Heart left ventricle (tissue), 13 donors: Measurements from ENCODE around the gene KRT36.

Experiments
- POLR2A ChIP-seq, 2 donors: fragments of 450-650 bp; IDR thresholded peaks; one replicate each; pipeline ENCODE4 v1.6.1; 2017; ENCODE audit warnings: antibody characterized with exemption in 2 of 2, mild to moderate bottlenecking in 2 of 2, moderate library complexity in 2 of 2
- TF ChIP-seq, protein P1 (sequence below), 12 donors: fragments of 200-600 bp; sonication (generic) in 4 of 12; IDR thresholded peaks; one replicate each; pipeline versions ENCODE4 v1.5.0 to v1.8.0; 2018 to 2022; ENCODE audit warnings: antibody characterized with exemption in 12 of 12, mild to moderate bottlenecking in 5 of 12
- donor health status: ischemic (EF 13 %, LVEDD 7.1; RV severe dilation, severe dysfunction).
- donor health status: DM: no; HTN: yes; CAD: no.
- donor health status: DM: no; HTN: no; CAD: no.
- donor health status: ischemic (EF 25% LVEDD 6.9; RV normal size, moderate dysfunction).
- donor health status: ischemic (EF 25% LVEDD 5.7; RV mildly dilated, moderate dysfunction).
- donor health status: ischemic (EF 35%, LVEDD 5.7; RV mildly dilated, moderate dysfunction).
- donor health status: nonischemic (EF 11% LVEDD 7.7; RV severe dilation, severe dysfunction).
- donor health status: DM: yes; HTN: yes; CAD: no.
- donor health status: PGD.
- donor health status: ischemic (EF 29% LVEDD 5.4; RV normal size, mild dysfunction).
- donor health status: nonischemic (EF 23%, LVEDD 6.1; RV moderate dilation, normal function).

DNA sequence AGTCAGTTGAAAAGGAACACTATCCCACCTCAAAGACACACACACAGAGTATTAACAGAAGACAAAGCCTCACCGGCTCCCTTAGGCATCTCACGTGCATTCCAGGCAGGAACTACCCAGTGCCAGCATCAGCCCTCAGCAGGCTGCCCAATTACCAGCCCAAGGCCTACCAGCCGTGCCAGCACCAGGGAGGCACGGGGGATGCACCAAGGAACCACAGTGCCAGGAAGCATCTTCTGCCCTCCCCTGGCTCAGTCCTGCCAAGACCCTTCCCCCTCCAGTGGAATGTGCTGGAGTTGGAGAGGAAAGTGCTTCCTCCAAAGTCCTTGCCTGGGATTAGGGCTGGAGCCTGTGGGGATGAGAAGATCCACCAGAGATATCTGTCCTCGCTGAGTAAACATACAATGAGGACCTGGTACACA lies 49.4 kb upstream of the KRT36 start:
- TF ChIP-seq, protein P1, sequence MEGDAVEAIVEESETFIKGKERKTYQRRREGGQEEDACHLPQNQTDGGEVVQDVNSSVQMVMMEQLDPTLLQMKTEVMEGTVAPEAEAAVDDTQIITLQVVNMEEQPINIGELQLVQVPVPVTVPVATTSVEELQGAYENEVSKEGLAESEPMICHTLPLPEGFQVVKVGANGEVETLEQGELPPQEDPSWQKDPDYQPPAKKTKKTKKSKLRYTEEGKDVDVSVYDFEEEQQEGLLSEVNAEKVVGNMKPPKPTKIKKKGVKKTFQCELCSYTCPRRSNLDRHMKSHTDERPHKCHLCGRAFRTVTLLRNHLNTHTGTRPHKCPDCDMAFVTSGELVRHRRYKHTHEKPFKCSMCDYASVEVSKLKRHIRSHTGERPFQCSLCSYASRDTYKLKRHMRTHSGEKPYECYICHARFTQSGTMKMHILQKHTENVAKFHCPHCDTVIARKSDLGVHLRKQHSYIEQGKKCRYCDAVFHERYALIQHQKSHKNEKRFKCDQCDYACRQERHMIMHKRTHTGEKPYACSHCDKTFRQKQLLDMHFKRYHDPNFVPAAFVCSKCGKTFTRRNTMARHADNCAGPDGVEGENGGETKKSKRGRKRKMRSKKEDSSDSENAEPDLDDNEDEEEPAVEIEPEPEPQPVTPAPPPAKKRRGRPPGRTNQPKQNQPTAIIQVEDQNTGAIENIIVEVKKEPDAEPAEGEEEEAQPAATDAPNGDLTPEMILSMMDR (IDR thresholded peaks at IDR 0.05) = no peak
- no peak for TF ChIP-seq POLR2A (IDR thresholded peaks at IDR 0.05)
